ENCODE measurements around the gene COBL.

COBL gene

GRCh38 chr7:51278797-51279196 lies 37.8 kb downstream of the COBL start:
- in situ Hi-C loops (cut with MboI; ENCODE audit: low sequenced_read_pairs): no loop called here

GRCh38 chr7:51276967-51277366 lies 39.6 kb downstream of the COBL start:
- in situ Hi-C loops (cut with MboI; ENCODE audit: low sequenced_read_pairs): no loop called here

- in situ Hi-C loops (cut with MboI; ENCODE audit: low sequenced_read_pairs): no loop called here
Measured at GRCh38 chr7:51276091-51276605, 40.5 kb downstream of the COBL start.

- in situ Hi-C loops (cut with MboI; ENCODE audit: low sequenced_read_pairs): no loop called here
Measured at GRCh38 chr7:51275532-51275931, 41.1 kb downstream of the COBL start.

GRCh38 chr7:51274955-51275354 lies 41.7 kb downstream of the COBL start:
- in situ Hi-C loops (cut with MboI; ENCODE audit: low sequenced_read_pairs): no loop called here

GRCh38 chr7:51274001-51274400 lies 42.6 kb downstream of the COBL start:
- in situ Hi-C loops (cut with MboI; ENCODE audit: low sequenced_read_pairs): no loop called here

- in situ Hi-C loops (cut with MboI; ENCODE audit: low sequenced_read_pairs): no loop called here
Measured at GRCh38 chr7:51273360-51273759, 43.2 kb downstream of the COBL start.

- in situ Hi-C loops (cut with MboI; ENCODE audit: low sequenced_read_pairs): no loop called here
Measured at GRCh38 chr7:51270965-51271364, 45.6 kb downstream of the COBL start.

- in situ Hi-C loops (cut with MboI; ENCODE audit: low sequenced_read_pairs): no loop called here
Measured at GRCh38 chr7:51269911-51270310, 46.7 kb downstream of the COBL start.

GRCh38 chr7:51269321-51269720 lies 47.3 kb downstream of the COBL start:
- in situ Hi-C loops (cut with MboI; ENCODE audit: low sequenced_read_pairs): no loop called here

GRCh38 chr7:51268859-51269258 lies 47.8 kb downstream of the COBL start:
- in situ Hi-C loops (cut with MboI; ENCODE audit: low sequenced_read_pairs): no loop called here

GRCh38 chr7:51267169-51267568 lies 49.4 kb downstream of the COBL start:
- in situ Hi-C loops (cut with MboI; ENCODE audit: low sequenced_read_pairs): no loop called here

- in situ Hi-C loops (cut with MboI; ENCODE audit: low sequenced_read_pairs): no loop called here
Measured at GRCh38 chr7:51265066-51265907, 51.3 kb downstream of the COBL start.

GRCh38 chr7:51263631-51264484 lies 52.8 kb downstream of the COBL start:
- in situ Hi-C loops (cut with MboI; ENCODE audit: low sequenced_read_pairs): no loop called here

- in situ Hi-C loops (cut with MboI; ENCODE audit: low sequenced_read_pairs): no loop called here
Measured at GRCh38 chr7:51262796-51263531, 53.6 kb downstream of the COBL start.

GRCh38 chr7:51261950-51262795 lies 54.4 kb downstream of the COBL start:
- in situ Hi-C loops (cut with MboI; ENCODE audit: low sequenced_read_pairs): no loop called here

- in situ Hi-C loops (cut with MboI; ENCODE audit: low sequenced_read_pairs): no loop called here
Measured at GRCh38 chr7:51261117-51261835, 55.3 kb downstream of the COBL start.

- in situ Hi-C loops (cut with MboI; ENCODE audit: low sequenced_read_pairs): no loop called here
Measured at GRCh38 chr7:51260516-51260915, 56.1 kb downstream of the COBL start.

GRCh38 chr7:51259766-51260165 lies 56.8 kb downstream of the COBL start:
- in situ Hi-C loops (cut with MboI; ENCODE audit: low sequenced_read_pairs): no loop called here

GRCh38 chr7:51256916-51257315 lies 59.7 kb downstream of the COBL start:
- in situ Hi-C loops (cut with MboI; ENCODE audit: low sequenced_read_pairs): no loop called here

Measured in HL-60/S4 treated with retinoic acid at 250 ng/mL for 4 days and 3 days (cell line).